HG02678 (cell line): ENCODE data around the gene ADAMTS6.
"Not testable (repeated sequence)": the region's sequence is repeated elsewhere in the genome, so short reads cannot be mapped to it uniquely, and the experiment has no call there.

ENCODE experiments used
- ATAC-seq: cut with Tn5 transposase; IDR thresholded peaks from one replicate; pipeline ENCODE4 v1.9.1; 2021; ENCODE audit warnings: mild to moderate bottlenecking, moderate library complexity; ENCODE audit not compliant: unreplicated experiment

Gene ADAMTS6

GRCh38 chr5:65203746-65204145 is 278.0 kb downstream of the ADAMTS6 start:
- no peak for ATAC-seq

- ATAC-seq: no peak
These were observed 281.6 kb downstream of the ADAMTS6 start for GRCh38 chr5:65199993-65200675.

- ATAC-seq: no peak
These were observed 283.1 kb downstream of the ADAMTS6 start for GRCh38 chr5:65198456-65199120.

GRCh38 chr5:65197531-65198455 is 283.9 kb downstream of the ADAMTS6 start:
- ATAC-seq: no peak

GRCh38 chr5:65194871-65195270 is 286.8 kb downstream of the ADAMTS6 start:
- no peak for ATAC-seq

- no peak for ATAC-seq
These were observed 289.4 kb downstream of the ADAMTS6 start for GRCh38 chr5:65192331-65192730.

- no peak for ATAC-seq
These were observed 290.1 kb downstream of the ADAMTS6 start for GRCh38 chr5:65191554-65192135.

- ATAC-seq: peak; percentile 63
These were observed 291.2 kb downstream of the ADAMTS6 start for GRCh38 chr5:65190328-65191053.

- no peak for ATAC-seq
These were observed 295.0 kb downstream of the ADAMTS6 start for GRCh38 chr5:65186646-65187227.

- ATAC-seq: no peak
These were observed 296.3 kb downstream of the ADAMTS6 start for GRCh38 chr5:65185468-65185867.

- ATAC-seq: no peak
These were observed 296.9 kb downstream of the ADAMTS6 start for GRCh38 chr5:65184780-65185179.

- not testable (repeated sequence) for ATAC-seq
These were observed 307.5 kb downstream of the ADAMTS6 start for GRCh38 chr5:65174231-65174630.

- ATAC-seq: no peak
These were observed 308.6 kb downstream of the ADAMTS6 start for GRCh38 chr5:65173130-65173525.

GRCh38 chr5:65172486-65173129 is 309.1 kb downstream of the ADAMTS6 start:
- ATAC-seq: peak; percentile 100

GRCh38 chr5:65171645-65172044 is 310.1 kb downstream of the ADAMTS6 start:
- ATAC-seq: no peak

- no peak for ATAC-seq
These were observed 318.0 kb downstream of the ADAMTS6 start for GRCh38 chr5:65163698-65164097.

GRCh38 chr5:65161655-65162054 is 320.1 kb downstream of the ADAMTS6 start:
- no peak for ATAC-seq

GRCh38 chr5:65157906-65158603 is 323.7 kb downstream of the ADAMTS6 start:
- ATAC-seq: no peak

- ATAC-seq: no peak
These were observed 324.8 kb downstream of the ADAMTS6 start for GRCh38 chr5:65156933-65157332.
